Keratinocyte (primary cell): Measurements from ENCODE around the gene CXCL5. TPM values are rescaled to one million over a fixed set of nuclear protein-coding genes. Genes with fewer than 3 reads are reported as not detected.
A peak's percentile ranks its signal among the peaks of the same experiment; 100 is the strongest.

ENCODE experiments used
- DNase-seq: peaks from one replicate; pipeline ENCODE4 v3.0.0-alpha.2; 2011; ENCODE audit warnings: low read depth, missing footprints, low spot score
- FAIRE-seq: peaks from 2 replicates; lab custom pipeline; 2011; peaks lifted over from hg19 to GRCh38; lab: Jason Lieb, UNC
- H2AFZ ChIP-seq: 2 replicates; pipeline ENCODE4 v1.6.0; 2012; ENCODE audit warnings: low read length, control low read depth, inconsistent platforms; ENCODE audit not compliant: control insufficient read depth
- H3K27ac ChIP-seq: 2 replicates; pipeline ENCODE4 v1.5.1; 2011; ENCODE audit warnings: low read length; ENCODE audit not compliant: control insufficient read depth, insufficient read depth
- H3K27me3 ChIP-seq: 3 replicates; pipeline ENCODE4 v1.6.0; 2011; ENCODE audit warnings: low read length; ENCODE audit not compliant: control insufficient read depth, insufficient read depth; ENCODE audit errors: extremely low read depth
- H3K36me3 ChIP-seq, 2 experiments: 2 replicates in 1 of 2; 3 replicates in 1 of 2; pipeline ENCODE4 v1.5.1; 2011; ENCODE audit warnings: low read length in 2 of 2, mild to moderate bottlenecking in 1 of 2; ENCODE audit not compliant: control insufficient read depth in 2 of 2, insufficient read depth in 2 of 2; ENCODE audit errors: extremely low read depth in 1 of 2
- H3K4me1 ChIP-seq: 3 replicates; pipeline ENCODE4 v1.5.1; 2011; ENCODE audit warnings: low read length; ENCODE audit not compliant: control insufficient read depth, insufficient read depth; ENCODE audit errors: extremely low read depth
- H3K4me2 ChIP-seq: 3 replicates; pipeline ENCODE4 v1.6.0; 2011; ENCODE audit warnings: low read depth, low read length; ENCODE audit not compliant: control insufficient read depth, insufficient read depth; ENCODE audit errors: extremely low read depth
- H3K4me3 ChIP-seq, 3 experiments: fragments of 200-600 bp in 1 of 3; sonication (generic) in 1 of 3; 2 replicates in 2 of 3; 3 replicates in 1 of 3; pipeline ENCODE4 v1.5.1; 2011 to 2016; ENCODE audit warnings: low read length in 3 of 3, mild to moderate bottlenecking in 3 of 3, control low read depth in 2 of 3, inconsistent platforms in 1 of 3, low read depth in 1 of 3, mixed read lengths in 1 of 3, mixed run types in 1 of 3, moderate library complexity in 1 of 3; ENCODE audit not compliant: control insufficient read depth in 2 of 3, insufficient read depth in 2 of 3; ENCODE audit errors: extremely low read depth in 1 of 3
- H3K79me2 ChIP-seq: 2 replicates; pipeline ENCODE4 v1.6.0; 2012; ENCODE audit warnings: low read length; ENCODE audit not compliant: control insufficient read depth, insufficient read depth
- H3K9ac ChIP-seq: 3 replicates; pipeline ENCODE4 v1.6.0; 2011; ENCODE audit warnings: low read length; ENCODE audit not compliant: control insufficient read depth, insufficient read depth; ENCODE audit errors: extremely low read depth
- H3K9me1 ChIP-seq: 3 replicates; pipeline ENCODE4 v1.6.0; 2011; ENCODE audit warnings: low read length; ENCODE audit not compliant: control insufficient read depth, insufficient read depth; ENCODE audit errors: extremely low read depth
- H3K9me3 ChIP-seq: 2 replicates; pipeline ENCODE4 v1.5.1; 2012; ENCODE audit warnings: low read depth, low read length; ENCODE audit not compliant: control insufficient read depth
- H4K20me1 ChIP-seq: 3 replicates; pipeline ENCODE4 v1.6.0; 2011; ENCODE audit warnings: low read length; ENCODE audit not compliant: control insufficient read depth, insufficient read depth; ENCODE audit errors: extremely low read depth
- EZH2 ChIP-seq: IDR thresholded peaks from one replicate; pipeline ENCODE4 v1.6.1; 2012; ENCODE audit warnings: inconsistent platforms, mild to moderate bottlenecking, low read length, moderate library complexity
- dilution Hi-C: fragments of 300-500 bp; cut with MboI; formaldehyde crosslinking; loops from one replicate; pipeline ENCODE4 v1.7.0; 2020; ENCODE audit warnings: low sequenced_read_pairs; ENCODE audit not compliant: extremely low pct_ligation_motif_present
- polyA plus RNA-seq, 5 experiments: library from polyadenylated mRNA; depleted of rRNA in 3 of 5; stranded (reverse) in 3 of 5; stranded (forward) in 1 of 5; unstranded in 1 of 5; fragments of >200 nt; gene quantifications; 1 replicate in 1 of 5; 2 replicates in 3 of 5; 3 replicates in 1 of 5; pipeline versions ENCODE4 v1.2.1 to v1.2.3, GENCODE V29; 2011 to 2012; ENCODE audit warnings: missing spikeins in 2 of 5, low read depth in 1 of 5, low replicate concordance in 1 of 5
- TF ChIP-seq, protein P1 (sequence below), 3 experiments: IDR thresholded peaks in 1 of 3; conservative IDR thresholded peaks in 1 of 3; optimal IDR thresholded peaks in 1 of 3; 2 replicates in 2 of 3; 3 replicates in 1 of 3; pipeline versions ENCODE3 to v1.5.1; 2011; ENCODE audit warnings: low read length in 3 of 3, mild to moderate bottlenecking in 3 of 3, moderate library complexity in 2 of 3, control low read depth in 1 of 3, inconsistent platforms in 1 of 3; ENCODE audit not compliant: insufficient read depth in 2 of 3; ENCODE audit errors: extremely low read depth in 1 of 3

Gene CXCL5
- polyA plus RNA-seq, 1 donor (not counting 4 experiments of a cell fraction or from before 2014, with no cell fraction given) = 0.76 TPM

DNA sequence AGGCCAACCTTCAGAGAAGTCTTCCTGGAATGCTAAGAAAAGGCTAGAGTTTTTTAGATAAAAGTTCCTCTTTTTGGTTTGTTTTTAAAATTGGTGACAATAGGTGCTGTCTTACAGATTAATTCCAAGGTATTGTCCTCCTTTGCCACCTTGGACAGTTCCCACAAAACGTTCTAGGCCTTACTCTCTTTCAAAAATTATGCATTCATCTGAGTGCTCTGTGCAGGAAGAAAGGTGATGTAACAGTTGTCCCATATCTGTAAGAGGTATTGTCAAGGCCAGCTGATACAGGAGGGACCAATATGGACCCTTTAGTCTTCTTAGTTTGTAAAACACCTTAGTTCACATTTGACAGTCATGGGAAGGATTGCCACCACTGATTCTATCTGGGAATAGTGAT is 15.9 kb upstream of the CXCL5 start:
- Histone ChIP-seq H3K27me3 (no peaks in the 10 kb centered on the region), H2AFZ (no peak overlapping the region), H3K9me3 (no peaks in the 10 kb centered on the region), H3K4me3 (no peak overlapping the region), H4K20me1 (no peaks in the 10 kb centered on the region), H3K4me1 (peaks cover 4% of the 10 kb centered on the region), H3K4me2 (no peak overlapping the region), H3K9ac (no peak overlapping the region), H3K27ac (no peak overlapping the region), H3K79me2 (no peaks in the 10 kb centered on the region), H3K9me1 (no peaks in the 10 kb centered on the region), H3K36me3 (no peaks in the 10 kb centered on the region)
- FAIRE-seq (peak; percentile 76), DNase-seq (no peak)
- TF ChIP-seq, protein P1, sequence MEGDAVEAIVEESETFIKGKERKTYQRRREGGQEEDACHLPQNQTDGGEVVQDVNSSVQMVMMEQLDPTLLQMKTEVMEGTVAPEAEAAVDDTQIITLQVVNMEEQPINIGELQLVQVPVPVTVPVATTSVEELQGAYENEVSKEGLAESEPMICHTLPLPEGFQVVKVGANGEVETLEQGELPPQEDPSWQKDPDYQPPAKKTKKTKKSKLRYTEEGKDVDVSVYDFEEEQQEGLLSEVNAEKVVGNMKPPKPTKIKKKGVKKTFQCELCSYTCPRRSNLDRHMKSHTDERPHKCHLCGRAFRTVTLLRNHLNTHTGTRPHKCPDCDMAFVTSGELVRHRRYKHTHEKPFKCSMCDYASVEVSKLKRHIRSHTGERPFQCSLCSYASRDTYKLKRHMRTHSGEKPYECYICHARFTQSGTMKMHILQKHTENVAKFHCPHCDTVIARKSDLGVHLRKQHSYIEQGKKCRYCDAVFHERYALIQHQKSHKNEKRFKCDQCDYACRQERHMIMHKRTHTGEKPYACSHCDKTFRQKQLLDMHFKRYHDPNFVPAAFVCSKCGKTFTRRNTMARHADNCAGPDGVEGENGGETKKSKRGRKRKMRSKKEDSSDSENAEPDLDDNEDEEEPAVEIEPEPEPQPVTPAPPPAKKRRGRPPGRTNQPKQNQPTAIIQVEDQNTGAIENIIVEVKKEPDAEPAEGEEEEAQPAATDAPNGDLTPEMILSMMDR (optimal IDR thresholded peaks at IDR 0.05 in 1 of 3, IDR thresholded peaks at IDR 0.05 in 1 of 3, conservative IDR thresholded peaks at IDR 0.05 in 1 of 3; ENCODE audit: extremely low read depth in 1 of 3, insufficient read depth in 2 of 3, low read length in 3 of 3) = no peak
- no peak for TF ChIP-seq EZH2
- dilution Hi-C loops = no loop called here

DNA sequence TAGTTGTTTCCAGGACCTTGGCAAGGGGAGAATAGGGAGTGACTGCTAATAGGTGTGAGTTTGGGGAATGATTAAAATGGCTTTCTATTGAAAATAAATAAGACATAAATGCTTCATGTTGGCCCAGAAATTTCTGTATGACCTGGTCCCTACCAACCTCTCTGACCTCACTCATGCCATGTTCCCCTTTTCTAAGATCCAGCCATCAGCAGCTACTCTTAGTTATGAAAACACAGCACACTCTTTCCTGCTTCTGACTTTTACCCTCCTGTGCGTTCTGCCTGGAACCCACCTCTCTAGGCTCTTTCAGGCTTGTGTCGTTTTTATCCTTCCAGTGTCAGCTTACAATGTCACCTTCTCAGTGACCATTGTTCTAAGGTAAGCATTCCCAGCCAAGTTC is 14.8 kb upstream of the CXCL5 start:
- no peaks in the 10 kb centered on the region for H3K79me2 ChIP-seq
- H3K27ac ChIP-seq = no peak overlapping the region
- H3K4me2 ChIP-seq = no peak overlapping the region
- H4K20me1 ChIP-seq = no peaks in the 10 kb centered on the region
- no peak for DNase-seq
- H3K4me3 ChIP-seq = no peak overlapping the region
- no peak overlapping the region for H2AFZ ChIP-seq
- H3K27me3 ChIP-seq = no peaks in the 10 kb centered on the region
- H3K9ac ChIP-seq = no peak overlapping the region
- dilution Hi-C loops = no loop called here
- H3K4me1 ChIP-seq = peaks cover 4% of the 10 kb centered on the region
- no peaks in the 10 kb centered on the region for H3K9me3 ChIP-seq
- no peaks in the 10 kb centered on the region for H3K9me1 ChIP-seq
- TF ChIP-seq, protein P1 (optimal IDR thresholded peaks at IDR 0.05 in 1 of 3, IDR thresholded peaks at IDR 0.05 in 1 of 3, conservative IDR thresholded peaks at IDR 0.05 in 1 of 3; ENCODE audit: extremely low read depth in 1 of 3, insufficient read depth in 2 of 3, low read length in 3 of 3) = no peak
- no peak for TF ChIP-seq EZH2
- no peak for FAIRE-seq
- H3K36me3 ChIP-seq = no peaks in the 10 kb centered on the region
